Measurements from ENCODE around the gene ARHGEF2.

ARHGEF2 gene

GRCh38 chr1:155982106-155982505 lies 3.8 kb upstream of the ARHGEF2 start:
- no peaks in the 10 kb centered on the region for H3K9me3 ChIP-seq
- H3K27ac ChIP-seq = peak overlapping the region; percentile 97
- no peaks in the 10 kb centered on the region for H3K27me3 ChIP-seq
- no peak overlapping the region for H3K4me3 ChIP-seq (ENCODE audit: low read depth in 1 of 2, low read length in 1 of 2)
- peaks cover 51 to 52% of the 10 kb centered on the region in 2 experiments for H3K4me1 ChIP-seq (ENCODE audit: control insufficient read depth in 1 of 2, insufficient read depth in 1 of 2, low read depth in 1 of 2, low read length in 1 of 2)
- H3K36me3 ChIP-seq = no peaks in the 10 kb centered on the region
- TF ChIP-seq CTCF (IDR thresholded peaks at IDR 0.05) = no peak

GRCh38 chr1:155981266-155982088 lies 3.1 kb upstream of the ARHGEF2 start:
- Histone ChIP-seq H3K36me3 (no peaks in the 10 kb centered on the region), H3K27ac (peak overlapping the region; percentile 97), H3K9me3 (no peaks in the 10 kb centered on the region), H3K4me1 (ENCODE audit: control insufficient read depth in 1 of 2, insufficient read depth in 1 of 2, low read depth in 1 of 2, low read length in 1 of 2) (peaks cover 52 to 57% of the 10 kb centered on the region in 2 experiments), H3K27me3 (no peaks in the 10 kb centered on the region), H3K4me3 (ENCODE audit: low read depth in 1 of 2, low read length in 1 of 2) (peak overlapping the region; percentile 48 to 81)
- TF ChIP-seq CTCF (IDR thresholded peaks at IDR 0.05) = no peak

DNA sequence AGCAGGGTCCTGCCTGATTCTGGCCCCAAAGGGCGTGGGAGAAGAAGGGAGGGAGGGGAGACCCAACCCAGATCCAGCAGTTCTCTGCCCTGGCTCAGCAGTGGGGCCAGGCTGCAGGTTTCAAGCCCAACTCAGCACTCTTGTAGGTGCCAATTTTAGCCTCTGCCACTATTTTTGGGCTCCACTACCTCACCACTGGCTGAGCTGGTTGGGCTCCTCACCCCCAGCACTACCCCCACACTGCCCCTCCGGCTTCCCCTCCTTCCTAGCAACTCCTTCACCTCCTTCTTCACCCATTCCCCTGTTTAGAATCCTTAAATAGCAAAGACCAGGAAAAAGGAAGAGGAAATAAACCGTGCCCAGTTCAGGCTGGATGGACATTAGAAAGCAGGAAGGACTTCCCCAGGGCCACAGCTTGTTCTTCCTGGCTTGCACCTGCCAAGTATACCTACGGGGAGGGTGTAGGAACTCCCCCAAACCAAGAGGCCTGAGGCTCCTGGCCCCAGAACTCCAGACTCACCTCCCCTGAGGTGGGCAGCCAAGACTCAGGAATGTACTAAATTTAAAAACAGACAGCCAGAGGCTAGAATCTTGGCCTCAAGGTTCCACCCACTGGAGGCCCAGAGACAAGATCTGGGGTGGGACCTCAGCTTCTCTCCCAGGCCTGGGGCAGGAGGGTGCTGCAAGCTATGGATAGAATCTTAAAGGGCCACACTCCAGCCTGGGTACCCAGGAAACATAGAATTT lies 1.4 kb upstream of the ARHGEF2 start:
- H3K27me3 ChIP-seq = no peaks in the 10 kb centered on the region
- peak overlapping the region; percentile 81 to 84 for H3K4me3 ChIP-seq (ENCODE audit: low read depth in 1 of 2, low read length in 1 of 2)
- no peaks in the 10 kb centered on the region for H3K36me3 ChIP-seq
- H3K4me1 ChIP-seq (ENCODE audit: control insufficient read depth in 1 of 2, insufficient read depth in 1 of 2, low read depth in 1 of 2, low read length in 1 of 2) = peaks cover 62 to 74% of the 10 kb centered on the region in 2 experiments
- H3K27ac ChIP-seq = peak overlapping the region; percentile 97
- no peaks in the 10 kb centered on the region for H3K9me3 ChIP-seq
- TF ChIP-seq CTCF (IDR thresholded peaks at IDR 0.05) = no peak

DNA sequence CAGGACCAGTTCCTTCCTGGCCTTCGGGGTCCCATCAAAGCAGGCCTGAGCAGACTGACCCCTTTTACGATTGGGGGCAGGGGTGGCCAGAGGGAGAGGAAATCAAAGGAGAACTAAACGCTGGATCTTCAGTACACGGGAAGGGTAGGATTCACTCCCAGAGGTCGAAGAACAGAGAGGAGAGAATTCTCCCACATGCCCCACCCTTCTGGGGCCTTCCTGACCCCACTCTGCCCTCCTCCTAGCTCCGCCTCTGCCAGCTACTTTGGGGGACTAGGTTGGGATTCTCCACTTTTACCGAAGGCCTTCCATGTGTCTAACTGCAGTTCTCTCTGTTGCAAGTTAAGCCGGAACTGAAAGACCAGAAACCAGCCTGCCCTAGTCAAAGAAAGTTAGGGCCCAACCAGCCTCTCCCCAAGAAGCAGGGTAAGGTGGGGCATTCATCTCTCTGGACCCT lies 654 bp upstream of the ARHGEF2 start:
- H3K4me1 ChIP-seq (ENCODE audit: control insufficient read depth in 1 of 2, insufficient read depth in 1 of 2, low read depth in 1 of 2, low read length in 1 of 2) = peaks cover 70 to 82% of the 10 kb centered on the region in 2 experiments
- peak overlapping the region; percentile 81 to 84 for H3K4me3 ChIP-seq (ENCODE audit: low read depth in 1 of 2, low read length in 1 of 2)

More for the DNA sequence above, 654 bp upstream of the ARHGEF2 start:
- Histone ChIP-seq H3K27me3 (no peaks in the 10 kb centered on the region), H3K9me3 (no peaks in the 10 kb centered on the region), H3K27ac (peak overlapping the region; percentile 97), H3K36me3 (no peaks in the 10 kb centered on the region)
- TF ChIP-seq CTCF (IDR thresholded peaks at IDR 0.05) = no peak

Measured in neutrophil (primary cell).